ENCODE results near the gene L3MBTL4.

DNA sequence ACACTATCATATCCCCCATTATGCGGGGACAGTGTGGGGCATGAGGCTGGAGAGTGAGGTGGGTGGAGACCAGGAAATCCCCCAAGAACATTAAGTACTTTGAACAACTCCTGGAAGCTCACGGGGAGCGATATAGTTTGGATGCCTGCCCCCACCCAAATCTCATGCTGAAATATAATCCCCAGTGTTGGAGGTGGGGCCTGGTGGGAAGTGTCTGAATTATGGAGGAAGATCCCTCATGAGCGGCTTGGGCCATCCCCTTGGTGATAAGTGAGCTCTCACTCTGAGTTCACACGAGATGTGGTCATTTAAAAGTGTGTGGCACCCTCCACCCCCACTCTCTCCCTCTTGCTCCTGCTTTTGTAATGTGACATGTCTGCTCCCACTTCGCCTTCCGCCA is 422.3 kb downstream of the L3MBTL4 start:
- TF ChIP-seq POLR2A (IDR thresholded peaks at IDR 0.05) (no peak), CTCF (IDR thresholded peaks at IDR 0.05) (no peak)
